NCI-H2227 treated with DMSO at 0.1 percent for 48 hours (cell line): ENCODE data around the gene ADD1.

Experiments
- DNase-seq: peaks from one replicate; lab custom pipeline; 2025; lab: John Stamatoyannopoulos, UW

ADD1 gene

DNA sequence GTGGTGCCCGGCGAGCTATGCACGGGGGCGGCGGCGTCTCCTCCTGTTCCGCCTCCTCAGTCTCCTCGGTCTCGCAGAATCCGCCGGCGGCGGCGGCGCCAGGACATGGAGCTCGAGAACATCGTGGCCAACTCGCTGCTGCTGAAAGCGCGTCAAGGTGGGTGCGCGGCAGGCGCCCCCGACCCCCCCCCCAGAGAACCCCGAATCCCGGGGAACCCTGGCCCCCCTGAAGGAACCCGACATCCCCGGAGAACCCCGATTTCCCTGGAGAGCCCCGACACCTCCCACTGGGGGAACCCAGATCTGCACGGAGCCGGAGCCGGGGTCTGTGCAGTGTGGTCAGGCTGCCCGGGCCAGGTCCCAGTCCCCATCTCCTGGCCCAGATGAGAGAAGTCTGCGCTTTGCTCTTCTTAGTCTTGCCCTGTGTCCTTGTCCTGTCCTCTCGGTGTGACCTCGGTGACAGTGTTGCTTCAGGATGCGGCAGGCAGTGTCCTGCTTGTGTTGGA lies 120.4 kb downstream of the ADD1 start:
- DNase-seq, result no peak

DNA sequence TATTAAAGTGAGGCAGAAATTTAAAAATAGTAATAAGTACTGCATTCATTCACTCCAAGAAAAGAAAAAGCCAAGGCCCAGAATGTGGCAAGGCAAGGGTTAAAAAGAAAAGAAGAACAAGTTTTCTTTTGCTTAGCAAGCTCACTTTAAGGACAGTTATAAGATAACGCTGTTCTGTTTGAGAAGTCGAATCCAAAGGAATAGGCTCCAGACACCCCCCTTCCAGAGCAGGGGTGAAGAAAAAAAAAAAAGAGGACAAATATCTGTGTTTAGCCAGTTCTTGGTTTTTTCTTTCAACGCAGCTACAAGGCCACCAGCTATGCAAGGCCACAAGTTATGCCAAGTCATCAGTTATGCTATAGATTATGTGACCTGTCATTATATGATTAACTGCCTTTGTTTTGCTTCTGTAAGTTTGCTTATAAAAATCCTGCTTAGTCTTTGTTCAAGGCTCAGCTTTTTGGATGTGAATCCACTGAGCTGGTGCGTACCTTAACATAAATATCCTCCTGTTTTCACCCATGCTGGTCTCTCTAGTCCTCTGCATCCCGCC lies 121.1 kb downstream of the ADD1 start:
- no peak for DNase-seq

DNA sequence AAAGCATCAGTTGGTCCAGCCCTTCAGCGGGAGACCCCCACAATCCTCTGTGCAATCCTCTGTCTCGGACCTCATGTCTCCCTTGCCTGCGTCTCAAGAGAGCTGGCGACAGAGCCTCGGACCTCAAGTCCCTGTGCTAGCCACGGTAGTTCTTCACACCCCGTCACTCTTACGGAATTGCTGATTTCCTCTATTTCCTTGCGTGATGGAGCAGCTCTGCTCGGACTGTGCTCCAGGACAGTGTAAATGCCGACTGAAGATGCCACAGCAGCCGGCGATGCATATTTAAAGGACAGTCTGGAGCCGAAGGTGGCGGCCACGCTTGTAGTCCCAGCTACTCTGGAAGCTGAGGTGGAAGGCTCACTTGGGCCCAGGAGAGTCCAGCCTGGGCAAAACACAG lies 121.6 kb downstream of the ADD1 start:
- DNase-seq, result no peak

DNA sequence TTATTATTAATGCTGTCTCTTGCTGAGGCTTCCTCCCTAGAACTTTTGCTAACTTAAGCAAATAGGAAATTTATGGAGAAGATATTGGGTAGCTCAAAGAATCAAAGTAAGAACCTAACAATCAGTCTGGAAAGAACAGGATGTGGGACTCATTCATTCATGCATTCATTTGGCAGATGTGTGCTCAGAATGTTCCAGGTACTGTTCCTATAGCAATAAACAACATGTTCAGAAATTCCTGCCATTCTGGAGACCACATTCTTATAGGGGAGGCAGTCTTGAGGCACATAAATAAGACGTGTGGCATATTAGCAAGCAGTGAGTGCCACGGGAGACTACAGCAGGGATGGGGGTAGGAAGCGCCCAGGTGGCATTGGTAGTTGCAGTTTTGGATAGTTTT lies 124.7 kb downstream of the ADD1 start:
- DNase-seq, result no peak

DNA sequence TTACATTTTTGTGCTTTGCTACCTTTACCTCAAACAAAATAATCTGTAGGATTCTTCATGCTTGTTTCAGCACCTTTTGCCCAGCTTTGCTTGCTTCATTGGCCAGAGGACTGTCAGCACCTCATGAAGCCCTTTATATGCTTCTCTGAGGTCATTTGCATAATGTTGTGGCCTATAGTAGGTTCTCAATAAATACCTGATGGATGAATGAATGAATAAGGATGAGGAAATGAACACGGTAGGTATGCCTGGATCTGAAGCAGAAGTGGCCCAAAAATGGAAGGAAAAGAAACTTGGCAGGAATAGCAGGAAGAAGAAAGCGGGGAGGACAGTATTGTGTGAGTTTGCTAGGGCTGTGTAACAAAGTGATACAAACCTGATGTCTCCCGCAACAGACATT lies 127.6 kb downstream of the ADD1 start:
- DNase-seq, result no peak

DNA sequence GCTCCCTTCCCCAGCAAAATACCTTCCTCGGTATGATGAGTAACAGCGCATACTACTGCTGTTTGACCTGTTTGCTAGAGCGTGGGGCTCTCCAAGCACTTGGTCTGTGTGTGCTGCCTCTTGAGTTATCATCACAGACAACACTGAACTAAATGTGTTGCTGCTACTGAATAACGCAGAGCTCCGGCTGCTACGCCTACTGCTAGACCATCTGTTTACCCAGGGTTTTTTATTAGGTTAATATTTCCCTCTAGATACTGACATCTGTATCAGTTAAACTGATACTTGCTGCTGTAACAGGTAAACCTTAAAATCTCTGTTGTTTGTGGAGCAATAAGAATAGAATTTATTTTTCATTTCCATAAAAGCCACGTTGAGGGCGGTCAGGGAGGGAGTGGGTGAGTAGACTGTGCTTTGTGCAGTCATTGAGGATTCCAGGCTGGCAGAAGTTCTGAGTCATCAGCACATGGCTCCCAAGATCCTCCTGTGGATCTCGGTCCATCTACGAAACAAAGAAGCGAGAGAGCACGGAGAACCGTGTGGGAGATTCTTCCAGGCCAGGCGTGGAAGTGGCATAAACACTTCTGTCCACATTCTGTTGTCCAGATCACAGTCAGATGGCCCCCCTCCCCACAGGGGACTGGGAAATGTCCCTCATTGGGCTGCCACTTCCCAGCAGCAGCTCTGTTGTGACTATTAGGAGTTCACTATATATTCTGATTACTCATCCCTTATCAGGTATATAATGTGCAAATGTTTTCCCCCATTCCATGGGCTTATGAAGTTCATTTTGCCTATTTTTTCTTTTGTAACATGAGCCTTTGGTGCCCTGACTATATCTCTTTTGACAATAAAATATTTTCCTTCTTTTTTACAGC lies 133.8 kb downstream of the ADD1 start:
- DNase-seq, result no peak
